Measurements from ENCODE around the gene TMEM123.
"Not testable (repeated sequence)": the region's sequence is repeated elsewhere in the genome, so short reads cannot be mapped to it uniquely, and the experiment has no call there.

The TMEM123 gene

GRCh38 chr11:102391549-102392237, 60.9 kb downstream of the TMEM123 start:
- DNase-seq (ENCODE audit: low spot score): no peak

- peak; percentile 82 for DNase-seq (ENCODE audit: low spot score)
Observed at GRCh38 chr11:102390667-102391465, 61.7 kb downstream of the TMEM123 start.

GRCh38 chr11:102389253-102389652, 63.3 kb downstream of the TMEM123 start:
- no peak for DNase-seq (ENCODE audit: low spot score)

GRCh38 chr11:102387043-102387781, 65.4 kb downstream of the TMEM123 start:
- DNase-seq (ENCODE audit: low spot score): no peak

- no peak for DNase-seq (ENCODE audit: low spot score)
Observed at GRCh38 chr11:102386136-102386734, 66.3 kb downstream of the TMEM123 start.

- DNase-seq (ENCODE audit: low spot score): no peak
Observed at GRCh38 chr11:102385085-102386007, 67.2 kb downstream of the TMEM123 start.

GRCh38 chr11:102384419-102385079, 68.0 kb downstream of the TMEM123 start:
- no peak for DNase-seq (ENCODE audit: low spot score)

- DNase-seq (ENCODE audit: low spot score): no peak
Observed at GRCh38 chr11:102383839-102384238, 68.7 kb downstream of the TMEM123 start.

GRCh38 chr11:102382384-102382783, 70.2 kb downstream of the TMEM123 start:
- DNase-seq (ENCODE audit: low spot score): no peak

GRCh38 chr11:102378818-102379217, 73.7 kb downstream of the TMEM123 start:
- DNase-seq (ENCODE audit: low spot score): no peak

- no peak for DNase-seq (ENCODE audit: low spot score)
Observed at GRCh38 chr11:102377891-102378290, 74.7 kb downstream of the TMEM123 start.

- DNase-seq (ENCODE audit: low spot score): no peak
Observed at GRCh38 chr11:102375720-102376399, 76.7 kb downstream of the TMEM123 start.

GRCh38 chr11:102374633-102375424, 77.7 kb downstream of the TMEM123 start:
- DNase-seq (ENCODE audit: low spot score): not testable (repeated sequence)

- no peak for DNase-seq (ENCODE audit: low spot score)
Observed at GRCh38 chr11:102368472-102368871, 84.1 kb downstream of the TMEM123 start.

GRCh38 chr11:102367364-102367763, 85.2 kb downstream of the TMEM123 start:
- DNase-seq (ENCODE audit: low spot score): peak; percentile 19

- DNase-seq (ENCODE audit: low spot score): no peak
Observed at GRCh38 chr11:102364991-102365390, 87.6 kb downstream of the TMEM123 start.

- DNase-seq (ENCODE audit: low spot score): no peak
Observed at GRCh38 chr11:102361086-102362031, 91.2 kb downstream of the TMEM123 start.

GRCh38 chr11:102360681-102361080, 91.9 kb downstream of the TMEM123 start:
- DNase-seq (ENCODE audit: low spot score): no peak
